CD14-positive monocyte (primary cell): Measurements from ENCODE around the gene DLG4. TPM values are rescaled to one million over a fixed set of nuclear protein-coding genes. Genes with fewer than 3 reads are reported as not detected.
A peak's percentile ranks its signal among the peaks of the same experiment; 100 is the strongest.

Experiments used
- DNase-seq, 3 donors: peaks; one replicate each; pipeline ENCODE4 v3.0.0-alpha.2; 2011 to 2022
- H2AFZ ChIP-seq: 2 replicates; pipeline ENCODE4 v1.6.0; 2012; ENCODE audit warnings: mild to moderate bottlenecking, low read depth, low read length, inconsistent platforms; ENCODE audit not compliant: insufficient read depth, poor library complexity, severe bottlenecking
- H3K27ac ChIP-seq, 2 donors: 1 replicate in 1 of 2; 2 replicates in 1 of 2; pipeline ENCODE4 v1.5.1; 2012 to 2013; ENCODE audit warnings: low read length in 2 of 2, control low read depth in 1 of 2, inconsistent platforms in 1 of 2, low read depth in 1 of 2, mild to moderate bottlenecking in 1 of 2
- H3K27me3 ChIP-seq, 2 donors: one replicate each; pipeline versions ENCODE4 v1.6.0 to v1.6.1; 2011 to 2013; ENCODE audit warnings: low read length in 2 of 2; ENCODE audit not compliant: control insufficient read depth in 2 of 2, insufficient read depth in 2 of 2
- H3K36me3 ChIP-seq, 2 donors: replicated peaks in 1 of 2; 1 replicate in 1 of 2; 2 replicates in 1 of 2; pipeline versions ENCODE4 v1.5.1 to v1.6.1; 2012 to 2013; ENCODE audit warnings: low read length in 2 of 2, control low read depth in 1 of 2, inconsistent platforms in 1 of 2, mild to moderate bottlenecking in 1 of 2; ENCODE audit not compliant: insufficient read depth in 2 of 2, control insufficient read depth in 1 of 2
- H3K4me1 ChIP-seq, 2 donors: 1 replicate in 1 of 2; 2 replicates in 1 of 2; pipeline versions ENCODE4 v1.5.1 to v1.6.1; 2012 to 2013; ENCODE audit warnings: low read length in 2 of 2, control low read depth in 1 of 2, inconsistent platforms in 1 of 2, mild to moderate bottlenecking in 1 of 2, moderate library complexity in 1 of 2; ENCODE audit not compliant: insufficient read depth in 2 of 2, control insufficient read depth in 1 of 2
- H3K4me2 ChIP-seq: replicated peaks from 2 replicates; pipeline ENCODE3; 2012; ENCODE audit warnings: low read length, moderate library complexity, mild to moderate bottlenecking; ENCODE audit not compliant: poor library complexity, severe bottlenecking; ENCODE audit errors: extremely low read depth
- H3K4me3 ChIP-seq, 3 experiments: fragments of 200-600 bp in 1 of 3; sonication (generic) in 1 of 3; replicated peaks in 1 of 3; 1 replicate in 2 of 3; 2 replicates in 1 of 3; pipeline ENCODE4 v1.5.1; 2011 to 2013; ENCODE audit warnings: low read length in 3 of 3, mild to moderate bottlenecking in 3 of 3, control low read depth in 2 of 3, low read depth in 2 of 3, inconsistent platforms in 1 of 3, moderate library complexity in 1 of 3
- H3K79me2 ChIP-seq: 2 replicates; pipeline ENCODE4 v1.6.0; 2012; ENCODE audit warnings: mild to moderate bottlenecking, control low read depth, inconsistent platforms, low read length, moderate library complexity; ENCODE audit not compliant: insufficient read depth
- H3K9ac ChIP-seq: 2 replicates; pipeline ENCODE4 v1.6.0; 2017; ENCODE audit warnings: low read length, mild to moderate bottlenecking; ENCODE audit not compliant: insufficient read depth, poor library complexity, severe bottlenecking
- H3K9me3 ChIP-seq, 2 donors: replicated peaks in 1 of 2; 1 replicate in 1 of 2; 2 replicates in 1 of 2; pipeline versions ENCODE4 v1.5.1 to v1.6.1; 2012 to 2013; ENCODE audit warnings: low read length in 2 of 2, control low read depth in 1 of 2; ENCODE audit not compliant: control insufficient read depth in 1 of 2, insufficient read depth in 1 of 2
- H4K20me1 ChIP-seq: 2 replicates; pipeline ENCODE4 v1.6.0; 2012; ENCODE audit warnings: mild to moderate bottlenecking, low read length, control low read depth, moderate library complexity; ENCODE audit not compliant: insufficient read depth
- H3K27ac Mint-ChIP-seq, 7 donors: one replicate each; pipeline ENCODE4 v1.8.0; 2020; ENCODE audit warnings: mild to moderate bottlenecking in 7 of 7, mixed read lengths in 7 of 7, moderate library complexity in 6 of 7, inconsistent platforms in 2 of 7
- H3K27me3 Mint-ChIP-seq, 3 donors: one replicate each; pipeline ENCODE4 v1.8.0; 2021 to 2022; ENCODE audit warnings: low read depth in 3 of 3, mild to moderate bottlenecking in 3 of 3, mixed read lengths in 3 of 3, moderate library complexity in 3 of 3, inconsistent platforms in 1 of 3
- H3K36me3 Mint-ChIP-seq, 2 donors: one replicate each; pipeline ENCODE4 v1.8.0; 2020; ENCODE audit warnings: mixed read lengths in 2 of 2, inconsistent platforms in 1 of 2, mild to moderate bottlenecking in 1 of 2
- H3K4me1 Mint-ChIP-seq: one replicate; pipeline ENCODE4 v1.8.0; 2020; ENCODE audit warnings: mild to moderate bottlenecking, mixed read lengths
- H3K4me3 Mint-ChIP-seq, 2 donors: one replicate each; pipeline ENCODE4 v1.8.0; 2020; ENCODE audit warnings: mild to moderate bottlenecking in 2 of 2, mixed read lengths in 2 of 2, moderate library complexity in 1 of 2
- H3K9me3 Mint-ChIP-seq, 7 donors: one replicate each; pipeline ENCODE4 v1.8.0; 2020 to 2022; ENCODE audit warnings: mixed read lengths in 7 of 7, mild to moderate bottlenecking in 6 of 7, moderate library complexity in 6 of 7, inconsistent platforms in 2 of 7
- CTCF ChIP-seq: fragments of 200-600 bp; IDR thresholded peaks from one replicate; pipeline ENCODE4 v1.8.0; 2022; ENCODE audit warnings: antibody characterized with exemption, mild to moderate bottlenecking
- WGBS: methylation state at CpG from one replicate; pipeline ENCODE4 v1.1.5; 2013; ENCODE audit warnings: missing lambda C conversion rate; ENCODE audit not compliant: insufficient coverage; 5-methylcytosine and 5-hydroxymethylcytosine counted together
- intact Hi-C, 2 donors: fragments of 100-400 bp; cut with micrococcal nuclease; formaldehyde crosslinking; loops; one replicate each; pipeline versions ENCODE4 v1.15.0 to v1.15.1; 2023
- polyA plus RNA-seq, 3 donors: library from polyadenylated mRNA; depleted of rRNA in 1 of 3; unstranded in 2 of 3; stranded (reverse) in 1 of 3; fragments of 300-500 nt in 2 of 3; fragments of >200 nt in 1 of 3; fragmentation: Illumina TruSeq in 2 of 3; gene quantifications; 1 replicate in 2 of 3; 2 replicates in 1 of 3; pipeline ENCODE4 v1.2.3, GENCODE V29; 2012 to 2021

Gene DLG4
- polyA plus RNA-seq, 3 donors, result 0.37 to 42.6 (median 0.39) TPM

- peaks cover 77% of the 10 kb centered on the region for H3K79me2 ChIP-seq
- Mint-ChIP-seq H3K4me3 (peak overlapping the region in 1 of 2 donors; percentile 90), H3K9me3 (peaks cover 0 to 1% (median 0%) of the 10 kb centered on the region in 7 donors), H3K36me3 (peaks cover 31 to 37% of the 10 kb centered on the region in 2 donors), H3K27ac (peak overlapping the region; percentile 28 to 92 (median 85)), H3K4me1 (peaks cover 65% of the 10 kb centered on the region), H3K27me3 (peaks cover 0 to 5% (median 0%) of the 10 kb centered on the region in 3 donors)
- no peaks in the 10 kb centered on the region for H3K9me3 ChIP-seq
- H3K27ac ChIP-seq, result peak overlapping the region; percentile 32 to 76
- no peaks in the 10 kb centered on the region for H3K27me3 ChIP-seq
- H2AFZ ChIP-seq, result no peak overlapping the region
- DNase-seq, result peak in 1 of 3 donors; percentile 44
- H3K36me3 ChIP-seq, result peaks cover 21 to 26% of the 10 kb centered on the region in 2 donors
- H3K4me1 ChIP-seq, result peaks cover 64 to 74% of the 10 kb centered on the region in 2 donors
- H3K4me2 ChIP-seq, result no peak overlapping the region
- peak overlapping the region in 1 of 3 experiments; percentile 90 for H3K4me3 ChIP-seq
- no peak overlapping the region for H3K9ac ChIP-seq
- no peak for TF ChIP-seq CTCF
- WGBS, result 86% methylated on average over 14 of the region's 22 CpGs
- intact Hi-C loops, result loop anchor here (2.0 to 10.0 kb wide), 4 partner anchors 15 to 249 kb away; partner anchors contain the start of genes EIF5A (in 2 of the 2), POLR2A (in 1 of the 2) and SLC35G6 (in 1 of the 2)
- peaks cover 45% of the 10 kb centered on the region for H4K20me1 ChIP-seq
These were observed 16.3 kb upstream of the DLG4 start for GRCh38 chr17:7235693-7236665.
